Ovary (tissue), 9 donors: ENCODE results near the gene VAMP4. TPM values are rescaled to one million over a fixed set of nuclear protein-coding genes. Genes with fewer than 3 reads are reported as not detected.

ENCODE experiments used
- DNase-seq, 5 donors: peaks; one replicate each; pipeline ENCODE4 v3.0.0-alpha.2; 2019 to 2020
- H3K27ac ChIP-seq, 2 donors: fragments of 200-600 bp; one replicate each; pipeline versions ENCODE4 v1.5.1 to v1.8.0; 2019 to 2022
- H3K27me3 ChIP-seq: fragments of 200-600 bp; one replicate; pipeline ENCODE4 v1.8.0; 2022
- H3K36me3 ChIP-seq: fragments of 200-600 bp; sonication (generic); one replicate; pipeline ENCODE4 v1.5.1; 2019
- H3K4me1 ChIP-seq: one replicate; pipeline ENCODE4 v1.8.1; 2013; ENCODE audit warnings: mild to moderate bottlenecking, moderate library complexity; ENCODE audit not compliant: insufficient read depth
- H3K4me3 ChIP-seq: fragments of 200-600 bp; sonication (generic); one replicate; pipeline ENCODE4 v1.5.1; 2017
- H3K9me3 ChIP-seq, 2 donors: fragments of 200-600 bp in 1 of 2; sonication (generic) in 1 of 2; one replicate each; pipeline versions ENCODE4 v1.5.1 to v1.8.1; 2013 to 2019; ENCODE audit warnings: mild to moderate bottlenecking in 1 of 2, moderate library complexity in 1 of 2
- EP300 ChIP-seq: sonication (generic); formaldehyde crosslinking; IDR thresholded peaks from one replicate; pipeline ENCODE4 v1.6.1; 2017; ENCODE audit warnings: antibody characterized with exemption
- POLR2A ChIP-seq: fragments of 450-650 bp; IDR thresholded peaks from one replicate; pipeline ENCODE4 v1.6.1; 2017; ENCODE audit warnings: antibody characterized with exemption, mild to moderate bottlenecking, moderate library complexity
- WGBS, 3 donors: extraction: QIAGEN DNeasy Blood & Tissue Kit in 1 of 3; methylation state at CpG; one replicate each; pipeline versions ENCODE4 v1.1.5 to v1.1.7; 2013 to 2017; 5-methylcytosine and 5-hydroxymethylcytosine counted together
- intact Hi-C, 4 donors: fragments of 100-400 bp; cut with DNase I; formaldehyde crosslinking; loops; one replicate each; pipeline versions ENCODE4 v1.11.0 to v1.15.1; 2022 to 2023
- polyA plus RNA-seq, 2 donors: library from polyadenylated mRNA; stranded (reverse); fragments of 200-250 nt in 1 of 2; fragments of 350-450 nt in 1 of 2; fragmentation: Illumina TruSeq in 1 of 2; extraction: RNeasy Lipid Tissue Mini Kit (QIAGEN cat#74804) in 1 of 2; gene quantifications; one replicate each; pipeline ENCODE4 v1.2.3, GENCODE V29; 2013 to 2014
- total RNA-seq, 7 donors: library from RNA; depleted of rRNA in 2 of 7; stranded (reverse); fragments of >200 nt in 2 of 7; fragmentation: NEBNext Ultra II Directional in 3 of 7; extraction: Animal tissue kit (Norgen Biotek cat#: 25700) in 3 of 7; gene quantifications; one replicate each; pipeline versions ENCODE4 v1.1.0 to v1.2.4, GENCODE V29; 2016 to 2023
- TF ChIP-seq, protein P1 (sequence below), 3 donors: fragments of 450-650 bp in 2 of 3; fragments of 200-600 bp in 1 of 3; IDR thresholded peaks; one replicate each; pipeline versions ENCODE4 v1.5.1 to v1.8.0; 2016 to 2022; ENCODE audit warnings: antibody characterized with exemption in 3 of 3, mild to moderate bottlenecking in 1 of 3
- donor health status: DM: no; HTN: no; CAD: no; lungs with moderate emphysema.
- donor health status: DM: no; HTN: no; CAD: no.
- donor health status: Bipolar disorder and iron deficiency.
- donor health status: DM: yes; HTN: yes; CAD: no.
- donor health status: DM: no; HTN: no; CAD: no.
- donor health status: DM: yes; HTN: yes; CAD: no.

The VAMP4 gene
- total and polyA plus RNA-seq, 9 donors, result 6.7 to 14.1 (median 12.3) TPM

DNA sequence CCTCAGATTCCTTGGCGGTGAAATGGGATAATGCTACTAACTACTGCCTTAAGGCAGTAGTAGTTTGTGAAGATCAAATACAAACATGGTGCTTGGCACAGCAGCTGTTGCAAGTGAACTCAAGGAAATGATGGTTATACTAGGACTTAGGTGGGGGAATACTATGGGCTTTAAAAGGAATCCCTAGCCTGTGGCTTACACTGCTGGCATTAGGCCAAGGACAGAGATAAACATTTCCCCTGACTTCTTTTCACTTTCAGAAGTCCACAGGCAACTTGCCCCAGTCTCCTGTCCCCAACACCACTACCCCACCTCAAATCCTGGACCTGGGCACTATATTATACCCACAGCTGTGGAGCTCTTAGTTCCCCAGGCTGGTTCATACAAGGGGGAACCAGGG is 13.1 kb upstream of the VAMP4 start:
- no peaks in the 10 kb centered on the region for H3K27me3 ChIP-seq
- no peaks in the 10 kb centered on the region for H3K9me3 ChIP-seq
- 98 to 100% (median 100%) methylated on average over 1 of the region's 1 CpG for WGBS, 3 donors
- no peaks in the 10 kb centered on the region for H3K4me1 ChIP-seq
- intact Hi-C loops, result no loop called here
- H3K27ac ChIP-seq, result no peak overlapping the region
- TF ChIP-seq EP300, result no peak
- TF ChIP-seq, protein P1, sequence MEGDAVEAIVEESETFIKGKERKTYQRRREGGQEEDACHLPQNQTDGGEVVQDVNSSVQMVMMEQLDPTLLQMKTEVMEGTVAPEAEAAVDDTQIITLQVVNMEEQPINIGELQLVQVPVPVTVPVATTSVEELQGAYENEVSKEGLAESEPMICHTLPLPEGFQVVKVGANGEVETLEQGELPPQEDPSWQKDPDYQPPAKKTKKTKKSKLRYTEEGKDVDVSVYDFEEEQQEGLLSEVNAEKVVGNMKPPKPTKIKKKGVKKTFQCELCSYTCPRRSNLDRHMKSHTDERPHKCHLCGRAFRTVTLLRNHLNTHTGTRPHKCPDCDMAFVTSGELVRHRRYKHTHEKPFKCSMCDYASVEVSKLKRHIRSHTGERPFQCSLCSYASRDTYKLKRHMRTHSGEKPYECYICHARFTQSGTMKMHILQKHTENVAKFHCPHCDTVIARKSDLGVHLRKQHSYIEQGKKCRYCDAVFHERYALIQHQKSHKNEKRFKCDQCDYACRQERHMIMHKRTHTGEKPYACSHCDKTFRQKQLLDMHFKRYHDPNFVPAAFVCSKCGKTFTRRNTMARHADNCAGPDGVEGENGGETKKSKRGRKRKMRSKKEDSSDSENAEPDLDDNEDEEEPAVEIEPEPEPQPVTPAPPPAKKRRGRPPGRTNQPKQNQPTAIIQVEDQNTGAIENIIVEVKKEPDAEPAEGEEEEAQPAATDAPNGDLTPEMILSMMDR (IDR thresholded peaks at IDR 0.05), result no peak
- TF ChIP-seq POLR2A, result no peak
- H3K36me3 ChIP-seq, result no peaks in the 10 kb centered on the region
- no peak for DNase-seq
- H3K4me3 ChIP-seq, result no peak overlapping the region

DNA sequence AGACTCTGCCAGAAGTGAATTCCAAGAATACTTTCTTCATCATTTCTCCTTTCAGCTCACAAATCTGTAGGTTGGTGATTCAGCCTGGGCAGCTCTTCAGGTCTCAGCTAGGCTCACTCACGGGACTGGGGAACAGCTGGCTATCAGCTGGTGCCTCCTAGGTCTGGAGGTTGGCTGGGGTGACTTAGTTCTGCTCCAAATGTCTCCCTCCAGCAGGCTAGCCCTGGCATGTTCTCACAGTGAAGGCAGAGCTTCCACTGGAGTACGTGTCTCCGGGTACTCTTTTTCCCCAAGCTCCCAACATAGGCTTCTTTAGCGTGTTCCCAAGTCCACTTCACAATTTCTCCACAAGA is 12.5 kb upstream of the VAMP4 start:
- no peak overlapping the region for H3K27ac ChIP-seq
- H3K9me3 ChIP-seq, result no peaks in the 10 kb centered on the region
- H3K4me3 ChIP-seq, result no peak overlapping the region
- no peaks in the 10 kb centered on the region for H3K27me3 ChIP-seq
- DNase-seq, result no peak
- no peaks in the 10 kb centered on the region for H3K4me1 ChIP-seq
- intact Hi-C loops, result no loop called here
- WGBS, 3 donors, result 56 to 64% (median 56%) methylated on average over 4 of the region's 4 CpGs
- TF ChIP-seq POLR2A (no peak), EP300 (no peak)
- TF ChIP-seq, protein P1 (IDR thresholded peaks at IDR 0.05), result no peak
- no peaks in the 10 kb centered on the region for H3K36me3 ChIP-seq

DNA sequence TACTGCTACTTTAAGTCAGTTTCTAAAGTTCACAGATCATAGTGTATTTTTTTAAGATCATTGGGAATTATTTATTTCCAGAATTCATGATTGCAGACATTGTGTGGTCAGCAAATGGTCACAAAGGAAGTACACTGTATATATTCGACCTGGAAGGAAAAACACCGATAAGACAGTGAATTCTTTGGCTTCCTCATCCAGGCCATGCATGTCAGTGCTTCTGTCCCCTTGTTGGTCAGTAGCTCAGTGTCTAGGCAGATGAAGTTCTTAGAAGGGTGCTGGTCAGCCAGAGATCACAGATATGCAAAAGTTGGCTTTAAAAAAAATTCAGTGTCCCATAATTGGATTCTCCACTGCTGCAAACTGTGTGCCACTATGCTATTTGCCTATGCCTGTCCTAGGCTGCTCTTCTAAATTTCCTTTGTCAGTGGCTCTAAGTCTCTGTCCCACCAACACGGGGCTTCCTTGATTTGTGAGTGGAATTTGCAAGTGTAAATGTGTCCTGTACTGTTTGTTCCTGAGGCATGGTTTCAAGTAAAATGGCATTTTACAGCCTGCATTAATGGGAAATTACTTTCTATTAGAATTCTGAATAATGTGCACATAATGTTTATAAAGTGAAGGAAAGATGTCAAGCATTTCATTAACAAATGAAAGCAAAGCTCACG is 12.0 kb upstream of the VAMP4 start:
- Histone ChIP-seq H3K36me3 (no peaks in the 10 kb centered on the region), H3K27ac (no peak overlapping the region), H3K27me3 (no peaks in the 10 kb centered on the region), H3K9me3 (no peaks in the 10 kb centered on the region), H3K4me3 (no peak overlapping the region), H3K4me1 (no peaks in the 10 kb centered on the region)
- intact Hi-C loops, result no loop called here
- WGBS, 3 donors, result 32 to 42% (median 39%) methylated on average over 4 of the region's 4 CpGs
- DNase-seq, result no peak
- no peak for TF ChIP-seq EP300
- no peak for TF ChIP-seq POLR2A
- TF ChIP-seq, protein P1 (IDR thresholded peaks at IDR 0.05), result no peak

DNA sequence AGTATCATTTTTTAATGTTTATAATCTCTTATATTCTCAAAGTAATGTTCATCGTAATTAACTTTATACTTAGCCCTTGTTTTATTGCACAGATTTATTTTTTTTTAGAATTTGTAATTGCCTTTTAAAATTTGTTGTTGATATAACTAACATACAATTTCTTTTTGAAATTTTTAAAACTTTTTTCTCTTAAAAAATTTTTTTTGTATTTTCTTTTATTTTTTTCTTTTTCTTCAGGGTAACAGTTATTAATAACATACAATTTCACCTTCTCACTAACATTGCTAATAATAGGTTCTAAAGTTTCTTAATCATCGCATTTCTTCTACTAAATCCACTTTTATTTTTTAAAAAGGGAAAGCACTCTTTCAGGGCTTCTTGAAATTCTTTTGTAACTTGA is 11.3 kb upstream of the VAMP4 start:
- 94 to 97% (median 96%) methylated on average over 2 of the region's 2 CpGs for WGBS, 3 donors

More for the DNA sequence above, 11.3 kb upstream of the VAMP4 start:
- intact Hi-C loops, result no loop called here
- no peaks in the 10 kb centered on the region for H3K27me3 ChIP-seq
- no peak overlapping the region for H3K27ac ChIP-seq
- no peak overlapping the region for H3K4me3 ChIP-seq
- no peaks in the 10 kb centered on the region for H3K9me3 ChIP-seq
- TF ChIP-seq EP300 (no peak), POLR2A (no peak)
- TF ChIP-seq, protein P1 (IDR thresholded peaks at IDR 0.05), result no peak
- no peaks in the 10 kb centered on the region for H3K36me3 ChIP-seq
- H3K4me1 ChIP-seq, result no peaks in the 10 kb centered on the region
- no peak for DNase-seq
